ENCODE results near the gene PACRG. TPM values are rescaled to one million over a fixed set of nuclear protein-coding genes. Genes with fewer than 3 reads are reported as not detected.

Gene PACRG
- total and polyA plus RNA-seq, 2 of the 4 experiments (the other 2 are of a cell fraction) = not detected

DNA sequence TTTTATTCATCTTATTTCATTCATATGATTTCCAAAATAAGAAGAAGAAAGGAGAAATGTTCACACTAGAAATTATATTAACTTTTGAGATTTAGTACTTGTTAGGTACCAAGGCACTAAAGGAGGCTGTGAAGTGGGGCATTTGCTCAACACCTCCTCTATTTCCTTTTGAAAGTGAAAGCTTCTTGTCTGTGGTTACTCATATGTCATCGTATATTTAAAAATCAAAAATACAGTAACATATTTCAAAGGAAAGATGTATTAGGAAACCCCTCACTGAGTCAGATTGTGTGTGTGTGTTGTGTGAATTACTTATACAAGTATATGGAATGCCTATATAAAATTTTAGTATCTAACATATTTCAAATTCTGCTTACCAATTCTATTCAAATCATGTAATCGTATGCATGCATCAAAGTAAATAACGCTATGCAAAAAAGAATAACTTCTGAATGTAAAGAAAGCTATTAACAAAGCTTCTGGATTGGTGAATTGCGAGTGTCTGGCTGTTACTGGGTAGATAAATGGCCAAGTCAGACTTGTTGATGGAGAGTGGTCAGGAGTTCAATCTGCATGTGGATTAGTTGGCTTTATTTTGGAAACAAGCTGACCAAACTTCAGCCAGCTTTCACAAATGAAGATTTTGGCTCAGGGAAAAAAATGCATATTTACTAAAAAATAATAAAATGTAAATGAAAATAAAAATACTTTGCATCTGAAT is 70.9 kb downstream of the PACRG start:
- 80% methylated on average over 1 of the region's 4 CpGs; no CpG with 5 or more reads in 1 of the 2 experiments for WGBS, 2 experiments (ENCODE audit: extremely low coverage in 2 of 2, insufficient read length in 1 of 2)
- H2BK20ac ChIP-seq (ENCODE audit: low read depth, low read length) = no peak overlapping the region
- in situ Hi-C loops (cut with MboI; ENCODE audit: low sequenced_read_pairs) = no loop called here
- H4K8ac ChIP-seq (ENCODE audit: low read depth in 2 of 2, low read length in 2 of 2) = no peak overlapping the region
- no peaks in the 10 kb centered on the region for H4K20me1 ChIP-seq (ENCODE audit: insufficient read depth, low read length)
- no peak overlapping the region for H2AFZ ChIP-seq (replicated peaks; ENCODE audit: low read length, poor library complexity)
- H3K56ac ChIP-seq (ENCODE audit: extremely low read depth, insufficient read depth, low read length) = no peak overlapping the region
- H3K4me3 ChIP-seq (ENCODE audit: insufficient read depth, low read depth, low read length) = no peak overlapping the region
- no peak overlapping the region for H3K14ac ChIP-seq (replicated peaks; ENCODE audit: low read depth, low read length)
- no peaks in the 10 kb centered on the region for H3K27me3 ChIP-seq (ENCODE audit: control insufficient read depth, insufficient read depth, low read length)
- H3K18ac ChIP-seq (ENCODE audit: low read depth, low read length) = no peak overlapping the region
- no peak overlapping the region for H3K23ac ChIP-seq (ENCODE audit: low read depth, low read length)
- no peak overlapping the region for H2BK120ac ChIP-seq (ENCODE audit: low read depth, low read length)
- CTCF ChIA-PET = no interaction called here
- no peaks in the 10 kb centered on the region for H3K36me3 ChIP-seq (ENCODE audit: control insufficient read depth, insufficient read depth, low read length)
- H3K27ac ChIP-seq (ENCODE audit: insufficient read depth, low read length) = no peak overlapping the region
- no peak overlapping the region for H2AK5ac ChIP-seq (ENCODE audit: low read depth, low read length)
- intact Hi-C loops (cut with micrococcal nuclease) = no loop called here
- ATAC-seq (ENCODE audit: low read depth) (no peak), DNase-seq (no peak)
- H3K4me1 ChIP-seq (ENCODE audit: control insufficient read depth, insufficient read depth, low read length) = no peaks in the 10 kb centered on the region
- no TSS peak for BruUV-seq (replicated peaks)
- H3K9ac ChIP-seq (ENCODE audit: low read depth, low read length) = no peak overlapping the region
- peaks cover 7% of the 10 kb centered on the region; the same call in 1 of the 2 replicates for H3K9me3 ChIP-seq (ENCODE audit: control insufficient read depth, insufficient read depth, low read length)
- no peak overlapping the region for H2BK5ac ChIP-seq (ENCODE audit: low read depth, low read length, poor library complexity, severe bottlenecking)
- no peak overlapping the region for H4K5ac ChIP-seq (ENCODE audit: low read depth, low read length)
- H4K91ac ChIP-seq (ENCODE audit: insufficient read depth, low read depth, low read length) = no peak overlapping the region
- no peak overlapping the region for H2AK9ac ChIP-seq (replicated peaks; ENCODE audit: low read depth, low read length, poor library complexity)
- POLR2A ChIA-PET (ENCODE audit: unreplicated experiment) = no interaction called here
- no peak overlapping the region for H2BK15ac ChIP-seq (ENCODE audit: low read depth, low read length)
- H3K4me2 ChIP-seq (ENCODE audit: low read depth, low read length) = no peak overlapping the region
- dilution Hi-C loops (cut with HindIII; ENCODE audit: low sequenced_read_pairs, unreplicated experiment) = no loop called here
- H3K9me1 ChIP-seq (ENCODE audit: insufficient read depth, low read length) = no peaks in the 10 kb centered on the region
- no peak overlapping the region for H3K4ac ChIP-seq (ENCODE audit: low read depth, low read length)
- H3K79me1 ChIP-seq (ENCODE audit: low read depth in 1 of 2, low read length in 2 of 2) = no peaks in the 10 kb centered on the region
- TF ChIP-seq FOS (IDR thresholded peaks at IDR 0.05; ENCODE audit: low read depth, low read length) (no peak), USF2 (IDR thresholded peaks at IDR 0.05; ENCODE audit: low read depth, low read length) (no peak)
- TF ChIP-seq, protein P1, sequence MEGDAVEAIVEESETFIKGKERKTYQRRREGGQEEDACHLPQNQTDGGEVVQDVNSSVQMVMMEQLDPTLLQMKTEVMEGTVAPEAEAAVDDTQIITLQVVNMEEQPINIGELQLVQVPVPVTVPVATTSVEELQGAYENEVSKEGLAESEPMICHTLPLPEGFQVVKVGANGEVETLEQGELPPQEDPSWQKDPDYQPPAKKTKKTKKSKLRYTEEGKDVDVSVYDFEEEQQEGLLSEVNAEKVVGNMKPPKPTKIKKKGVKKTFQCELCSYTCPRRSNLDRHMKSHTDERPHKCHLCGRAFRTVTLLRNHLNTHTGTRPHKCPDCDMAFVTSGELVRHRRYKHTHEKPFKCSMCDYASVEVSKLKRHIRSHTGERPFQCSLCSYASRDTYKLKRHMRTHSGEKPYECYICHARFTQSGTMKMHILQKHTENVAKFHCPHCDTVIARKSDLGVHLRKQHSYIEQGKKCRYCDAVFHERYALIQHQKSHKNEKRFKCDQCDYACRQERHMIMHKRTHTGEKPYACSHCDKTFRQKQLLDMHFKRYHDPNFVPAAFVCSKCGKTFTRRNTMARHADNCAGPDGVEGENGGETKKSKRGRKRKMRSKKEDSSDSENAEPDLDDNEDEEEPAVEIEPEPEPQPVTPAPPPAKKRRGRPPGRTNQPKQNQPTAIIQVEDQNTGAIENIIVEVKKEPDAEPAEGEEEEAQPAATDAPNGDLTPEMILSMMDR (conservative IDR thresholded peaks at IDR 0.05; ENCODE audit: low read depth, low read length) = no peak
